ENCODE results near the gene CCDC158. TPM values are rescaled to one million over a fixed set of nuclear protein-coding genes. Genes with fewer than 3 reads are reported as not detected.

CCDC158 gene
- total RNA-seq (2014; rRNA removed; shearing (Covaris generic)): not detected in 2 replicates
- not detected in 2 replicates for total RNA-seq (2022)
- Bru-seq, nascent RNA: not detected
- not detected for BruChase-seq, experiment 1, labeled RNA remaining after a 6-hour chase
- not detected for BruChase-seq, experiment 2, labeled RNA remaining after a 2-hour chase
- long read RNA-seq: 0 reads

GRCh38 chr4:76420762-76421581, at the start of gene CCDC158:
TSS of gene CCDC158 (minus strand) at chr4:76421141. CDS start at chr4:76403207, 17,934 bp downstream.
- TF ChIP-seq EZH2phosphoT487 (IDR thresholded peaks at IDR 0.05; ENCODE audit: borderline replicate concordance, low read depth, low read length): no peak
- TF ChIP-seq CTCF (conservative IDR thresholded peaks at IDR 0.05; ENCODE audit: low read length): no peak
- no peak within 1 kb of the TSS for H3K27ac ChIP-seq (ENCODE audit: low read depth, low read length, poor library complexity, severe bottlenecking)
- intact Hi-C loops (cut with micrococcal nuclease; ENCODE audit: unreplicated experiment): no loop called here
- CTCF ChIA-PET (ENCODE audit: unreplicated experiment): no interaction called here
- no peak within 1 kb of the TSS for H2AFZ ChIP-seq (ENCODE audit: low read length)
- H3K9me2 ChIP-seq (ENCODE audit: insufficient read depth, low read length): no peaks in the 10 kb centered on the region
- no peaks in the 10 kb centered on the region for H3K79me2 ChIP-seq (ENCODE audit: insufficient read depth, low read depth, low read length)
- no peaks in the 10 kb centered on the region for H4K20me1 ChIP-seq (ENCODE audit: insufficient read depth, low read length)
- H3K9me3 ChIP-seq (ENCODE audit: low read length): no peaks in the 10 kb centered on the region
- POLR2A ChIA-PET: interaction anchor here (0.8 kb wide), 1 partner anchor 12 kb away, joined by 7 read pairs; no protein-coding TSS in a partner anchor
- no peak for DNase-seq (ENCODE audit: low spot score)
- no peaks in the 10 kb centered on the region for H3K4me1 ChIP-seq (ENCODE audit: insufficient read depth, low read length, poor library complexity, severe bottlenecking)
- no TSS peak for BruUV-seq (replicated peaks)
- no peak within 1 kb of the TSS for H3K4me2 ChIP-seq (ENCODE audit: low read length)
- no peak within 1 kb of the TSS for H3K4me3 ChIP-seq (ENCODE audit: low read depth, low read length, poor library complexity, severe bottlenecking)
- no peaks in the 10 kb centered on the region for H3K36me3 ChIP-seq (ENCODE audit: insufficient read depth, low read length)

- Histone ChIP-seq H2AFZ (ENCODE audit: low read length) (no peak overlapping the region), H3K9me2 (ENCODE audit: insufficient read depth, low read length) (no peaks in the 10 kb centered on the region), H3K4me3 (ENCODE audit: low read depth, low read length, poor library complexity, severe bottlenecking) (no peak overlapping the region), H3K4me2 (ENCODE audit: low read length) (no peak overlapping the region), H4K20me1 (ENCODE audit: insufficient read depth, low read length) (no peaks in the 10 kb centered on the region), H3K9me3 (ENCODE audit: low read length) (no peaks in the 10 kb centered on the region), H3K4me1 (ENCODE audit: insufficient read depth, low read length, poor library complexity, severe bottlenecking) (no peaks in the 10 kb centered on the region), H3K36me3 (ENCODE audit: insufficient read depth, low read length) (no peaks in the 10 kb centered on the region), H3K27ac (ENCODE audit: low read depth, low read length, poor library complexity, severe bottlenecking) (no peak overlapping the region), H3K79me2 (ENCODE audit: insufficient read depth, low read depth, low read length) (no peaks in the 10 kb centered on the region)
- CTCF ChIA-PET (ENCODE audit: unreplicated experiment): no interaction called here
- POLR2A ChIA-PET: interaction anchor here (1.1 to 1.2 kb wide), 2 partner anchors 8 to 37 kb away, joined by 3 read pairs; no protein-coding TSS in a partner anchor
- DNase-seq (ENCODE audit: low spot score): no peak
- TF ChIP-seq CTCF (conservative IDR thresholded peaks at IDR 0.05; ENCODE audit: low read length): no peak
- no peak for TF ChIP-seq EZH2phosphoT487 (IDR thresholded peaks at IDR 0.05; ENCODE audit: borderline replicate concordance, low read depth, low read length)
- BruUV-seq (replicated peaks): no TSS peak
- intact Hi-C loops (cut with micrococcal nuclease; ENCODE audit: unreplicated experiment): no loop called here
Measured at GRCh38 chr4:76470532-76470931, 49.6 kb upstream of the CCDC158 start.

- H3K4me2 ChIP-seq (ENCODE audit: low read length): no peak overlapping the region
- H3K9me2 ChIP-seq (ENCODE audit: insufficient read depth, low read length): no peaks in the 10 kb centered on the region
- no peaks in the 10 kb centered on the region for H3K36me3 ChIP-seq (ENCODE audit: insufficient read depth, low read length)
- CTCF ChIA-PET (ENCODE audit: unreplicated experiment): no interaction called here
- H3K9me3 ChIP-seq (ENCODE audit: low read length): no peaks in the 10 kb centered on the region
- H2AFZ ChIP-seq (ENCODE audit: low read length): no peak overlapping the region
- no peak for DNase-seq (ENCODE audit: low spot score)
- no peaks in the 10 kb centered on the region for H3K79me2 ChIP-seq (ENCODE audit: insufficient read depth, low read depth, low read length)
- no TSS peak for BruUV-seq (replicated peaks)
- H3K4me1 ChIP-seq (ENCODE audit: insufficient read depth, low read length, poor library complexity, severe bottlenecking): no peaks in the 10 kb centered on the region
- H3K4me3 ChIP-seq (ENCODE audit: low read depth, low read length, poor library complexity, severe bottlenecking): no peak overlapping the region
- H4K20me1 ChIP-seq (ENCODE audit: insufficient read depth, low read length): no peaks in the 10 kb centered on the region
- intact Hi-C loops (cut with micrococcal nuclease; ENCODE audit: unreplicated experiment): no loop called here
- TF ChIP-seq CTCF (conservative IDR thresholded peaks at IDR 0.05; ENCODE audit: low read length): no peak
- no peak for TF ChIP-seq EZH2phosphoT487 (IDR thresholded peaks at IDR 0.05; ENCODE audit: borderline replicate concordance, low read depth, low read length)
- POLR2A ChIA-PET: interaction anchor here (1.1 to 1.2 kb wide), 2 partner anchors 8 to 36 kb away, joined by 3 read pairs; no protein-coding TSS in a partner anchor
- H3K27ac ChIP-seq (ENCODE audit: low read depth, low read length, poor library complexity, severe bottlenecking): no peak overlapping the region
Measured at GRCh38 chr4:76470064-76470463, 49.1 kb upstream of the CCDC158 start.
